NB4 (cell line): Measurements from ENCODE around the gene LPXN.

Experiments used
- POLR2A ChIP-seq: IDR thresholded peaks from 2 replicates; pipeline ENCODE4 v1.6.1; 2011; ENCODE audit warnings: mild to moderate bottlenecking; ENCODE audit not compliant: insufficient read length; ENCODE audit errors: extremely low read depth
- TF ChIP-seq, protein P1 (sequence below): IDR thresholded peaks from one replicate; pipeline ENCODE4 v1.5.1; 2012; ENCODE audit warnings: low read depth, low read length
- TF ChIP-seq, protein P2 (sequence below): IDR thresholded peaks from 2 replicates; pipeline ENCODE4 v1.6.1; 2011; ENCODE audit warnings: low read depth, low read length

DNA sequence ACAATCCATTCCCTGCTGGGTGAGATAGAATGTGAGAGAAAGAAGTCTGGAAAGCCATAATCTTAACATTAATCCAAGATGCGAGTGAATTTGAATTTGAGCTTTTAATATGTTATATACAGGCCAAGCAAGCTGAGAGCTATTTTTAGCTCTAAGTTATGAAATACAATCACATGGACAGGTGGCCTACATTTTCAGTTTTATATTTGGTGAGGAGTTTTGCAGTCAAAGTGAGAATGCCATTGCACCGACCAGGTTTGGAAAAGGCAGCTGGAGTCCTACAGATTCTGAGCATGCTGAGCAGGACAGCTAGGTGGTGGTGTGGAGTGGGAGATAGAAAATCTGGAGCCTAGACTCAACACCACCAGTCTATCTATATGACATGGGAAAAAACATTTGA, 79.8 kb downstream of the LPXN start:
- TF ChIP-seq POLR2A = no peak
- TF ChIP-seq, protein P1, sequence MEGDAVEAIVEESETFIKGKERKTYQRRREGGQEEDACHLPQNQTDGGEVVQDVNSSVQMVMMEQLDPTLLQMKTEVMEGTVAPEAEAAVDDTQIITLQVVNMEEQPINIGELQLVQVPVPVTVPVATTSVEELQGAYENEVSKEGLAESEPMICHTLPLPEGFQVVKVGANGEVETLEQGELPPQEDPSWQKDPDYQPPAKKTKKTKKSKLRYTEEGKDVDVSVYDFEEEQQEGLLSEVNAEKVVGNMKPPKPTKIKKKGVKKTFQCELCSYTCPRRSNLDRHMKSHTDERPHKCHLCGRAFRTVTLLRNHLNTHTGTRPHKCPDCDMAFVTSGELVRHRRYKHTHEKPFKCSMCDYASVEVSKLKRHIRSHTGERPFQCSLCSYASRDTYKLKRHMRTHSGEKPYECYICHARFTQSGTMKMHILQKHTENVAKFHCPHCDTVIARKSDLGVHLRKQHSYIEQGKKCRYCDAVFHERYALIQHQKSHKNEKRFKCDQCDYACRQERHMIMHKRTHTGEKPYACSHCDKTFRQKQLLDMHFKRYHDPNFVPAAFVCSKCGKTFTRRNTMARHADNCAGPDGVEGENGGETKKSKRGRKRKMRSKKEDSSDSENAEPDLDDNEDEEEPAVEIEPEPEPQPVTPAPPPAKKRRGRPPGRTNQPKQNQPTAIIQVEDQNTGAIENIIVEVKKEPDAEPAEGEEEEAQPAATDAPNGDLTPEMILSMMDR = no peak
- TF ChIP-seq, protein P2, sequence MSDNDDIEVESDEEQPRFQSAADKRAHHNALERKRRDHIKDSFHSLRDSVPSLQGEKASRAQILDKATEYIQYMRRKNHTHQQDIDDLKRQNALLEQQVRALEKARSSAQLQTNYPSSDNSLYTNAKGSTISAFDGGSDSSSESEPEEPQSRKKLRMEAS = no peak
